ENCODE data around the gene CENPVL1. TPM values are rescaled to one million over a fixed set of nuclear protein-coding genes. Genes with fewer than 3 reads are reported as not detected.
"Not testable (repeated sequence)": the region's sequence is repeated elsewhere in the genome, so short reads cannot be mapped to it uniquely, and the experiment has no call there.

The CENPVL1 gene
- total RNA-seq, result not detected

DNA sequence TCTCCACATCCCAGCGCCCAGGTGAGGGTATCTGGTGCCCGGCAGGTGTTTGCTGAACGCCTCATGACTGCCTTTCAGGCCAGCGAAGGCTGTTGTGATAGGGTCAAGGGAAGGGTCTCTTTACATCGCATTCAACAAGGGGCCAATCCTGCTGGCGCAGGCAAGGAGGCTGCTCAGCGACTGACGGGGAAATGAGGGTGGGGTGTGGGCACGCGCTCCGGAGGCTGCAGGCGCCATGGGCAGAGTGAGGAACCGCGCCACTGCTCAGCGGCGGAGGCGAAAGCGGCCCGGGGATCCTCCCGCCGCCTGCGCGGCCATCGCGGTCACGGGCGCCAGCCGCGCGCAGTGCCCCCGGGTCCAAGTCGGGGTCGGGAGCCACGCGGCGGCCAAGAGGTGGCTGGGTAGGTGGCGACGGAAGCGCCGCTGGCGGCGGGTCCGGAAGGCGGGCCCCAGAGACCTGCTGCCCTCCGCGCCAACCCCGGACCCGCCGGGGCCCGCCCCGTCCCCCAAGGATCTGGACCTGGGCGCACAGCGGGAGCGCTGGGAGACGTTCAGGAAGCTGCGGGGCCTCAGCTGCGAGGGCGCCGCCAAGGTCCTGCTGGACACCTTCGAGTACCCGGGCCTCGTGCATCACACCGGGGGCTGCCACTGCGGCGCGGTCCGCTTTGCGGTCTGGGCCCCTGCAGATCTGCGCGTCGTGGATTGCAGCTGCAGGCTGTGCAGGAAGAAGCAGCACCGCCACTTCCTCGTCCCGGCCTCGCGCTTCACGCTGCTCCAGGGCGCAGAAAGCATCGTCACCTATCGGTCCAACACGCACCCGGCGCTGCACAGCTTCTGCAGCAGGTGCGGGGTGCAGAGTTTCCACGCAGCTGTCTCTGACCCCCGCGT lies at the start of gene CENPVL1:
Gene CENPVL1, plus strand, starts transcription at position 236 of the 888 bp plus-strand sequence. Its CDS starts 0 bp downstream, at position 236.
- DNase-seq; CTCF ChIA-PET; H3K4me3 Mint-ChIP-seq; H3K27me3 Mint-ChIP-seq; POLR2A ChIA-PET; H3K27ac Mint-ChIP-seq; H3K36me3 Mint-ChIP-seq (ENCODE audit: low read depth); H3K4me1 Mint-ChIP-seq; H3K9me3 Mint-ChIP-seq: not testable (repeated sequence)

DNA sequence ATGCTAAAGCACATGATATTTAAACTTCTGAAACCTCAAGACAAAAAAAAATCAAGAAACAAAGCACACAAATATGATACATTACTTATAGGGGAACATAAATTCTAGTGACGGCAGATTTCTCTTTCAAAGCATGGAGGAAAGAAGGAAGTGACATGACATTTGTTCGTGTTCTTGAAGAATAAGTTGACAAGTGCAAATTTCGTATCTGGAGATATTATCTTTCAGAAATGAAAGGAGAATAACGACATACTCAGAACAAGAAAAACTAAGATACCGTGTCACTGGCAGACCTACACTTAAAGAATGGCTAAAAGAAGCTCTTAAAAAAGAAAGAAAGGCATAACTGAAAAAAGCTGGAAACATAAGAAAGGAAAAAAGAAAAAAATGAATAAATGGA lies 44.3 kb upstream of the CENPVL1 start:
- H3K9me3 Mint-ChIP-seq, result no peaks in the 10 kb centered on the region
- H3K27ac Mint-ChIP-seq, result peak overlapping the region; percentile 31
- POLR2A ChIA-PET, result no interaction called here
- DNase-seq, result no peak
- peaks cover 5% of the 10 kb centered on the region for H3K4me1 Mint-ChIP-seq
- no peak overlapping the region for H3K4me3 Mint-ChIP-seq
- no peaks in the 10 kb centered on the region for H3K36me3 Mint-ChIP-seq (ENCODE audit: low read depth)
- CTCF ChIA-PET, result no interaction called here
- peaks cover 3% of the 10 kb centered on the region for H3K27me3 Mint-ChIP-seq

DNA sequence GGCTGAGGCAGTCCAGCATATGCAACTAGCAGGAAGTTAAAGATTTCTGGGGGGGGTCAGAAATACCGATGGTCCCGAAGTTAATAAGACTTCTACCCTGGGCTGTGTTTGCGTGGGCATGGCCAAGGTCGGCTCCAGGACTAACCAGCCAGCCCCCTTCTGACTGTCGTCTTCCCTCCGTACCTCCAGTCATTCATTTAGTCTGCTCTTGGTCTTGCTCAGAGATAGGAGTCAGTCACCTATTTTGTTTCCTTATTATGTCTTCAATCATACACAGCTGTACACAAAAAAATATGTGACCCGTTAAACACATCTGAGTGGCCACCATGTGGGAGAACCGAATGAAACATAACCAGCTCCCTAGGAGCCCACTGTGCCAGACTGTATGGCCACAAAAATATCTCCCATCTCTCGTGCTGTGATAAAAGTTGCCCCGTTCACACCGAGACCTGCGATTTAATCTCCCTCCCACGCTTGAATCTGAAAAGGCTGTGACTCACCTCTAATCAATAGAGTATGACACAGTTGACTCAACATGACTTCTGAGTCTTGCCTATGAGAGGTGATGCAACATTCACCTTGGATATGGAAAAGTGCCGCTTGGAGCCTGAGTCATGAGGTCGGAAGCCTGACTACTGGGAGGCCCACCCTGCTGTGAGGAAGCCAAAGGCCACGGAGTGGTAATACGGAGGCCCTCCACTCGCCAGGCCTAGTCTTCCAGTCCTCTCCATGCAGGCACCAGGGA lies 30.5 kb upstream of the CENPVL1 start:
- H3K4me3 Mint-ChIP-seq; H3K4me1 Mint-ChIP-seq; POLR2A ChIA-PET; DNase-seq; H3K27me3 Mint-ChIP-seq; CTCF ChIA-PET; H3K36me3 Mint-ChIP-seq (ENCODE audit: low read depth); H3K9me3 Mint-ChIP-seq; H3K27ac Mint-ChIP-seq: not testable (repeated sequence)

DNA sequence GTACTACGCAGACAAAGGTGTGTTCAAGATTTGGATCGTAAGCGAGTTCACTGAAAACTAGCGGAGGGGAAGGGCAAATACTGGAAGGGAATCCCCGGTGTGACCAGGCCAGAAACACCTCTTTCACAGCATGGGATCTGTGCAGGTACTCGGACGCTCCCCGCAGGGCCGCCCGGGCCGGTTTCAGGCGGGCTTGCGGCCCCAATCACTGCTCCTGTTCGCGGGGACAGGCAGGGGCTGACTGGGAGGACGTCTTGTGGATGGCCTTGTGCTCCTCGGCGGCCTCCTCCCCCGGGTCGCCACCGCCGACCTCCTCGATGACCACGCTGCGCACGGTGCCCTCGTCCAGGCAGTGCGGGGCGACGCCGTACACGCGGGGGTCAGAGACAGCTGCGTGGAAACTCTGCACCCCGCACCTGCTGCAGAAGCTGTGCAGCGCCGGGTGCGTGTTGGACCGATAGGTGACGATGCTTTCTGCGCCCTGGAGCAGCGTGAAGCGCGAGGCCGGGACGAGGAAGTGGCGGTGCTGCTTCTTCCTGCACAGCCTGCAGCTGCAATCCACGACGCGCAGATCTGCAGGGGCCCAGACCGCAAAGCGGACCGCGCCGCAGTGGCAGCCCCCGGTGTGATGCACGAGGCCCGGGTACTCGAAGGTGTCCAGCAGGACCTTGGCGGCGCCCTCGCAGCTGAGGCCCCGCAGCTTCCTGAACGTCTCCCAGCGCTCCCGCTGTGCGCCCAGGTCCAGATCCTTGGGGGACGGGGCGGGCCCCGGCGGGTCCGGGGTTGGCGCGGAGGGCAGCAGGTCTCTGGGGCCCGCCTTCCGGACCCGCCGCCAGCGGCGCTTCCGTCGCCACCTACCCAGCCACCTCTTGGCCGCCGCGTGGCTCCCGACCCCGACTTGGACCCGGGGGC lies 28.2 kb upstream of the CENPVL1 start:
- H3K4me3 Mint-ChIP-seq; H3K27me3 Mint-ChIP-seq; H3K36me3 Mint-ChIP-seq (ENCODE audit: low read depth); DNase-seq; H3K9me3 Mint-ChIP-seq; POLR2A ChIA-PET; H3K27ac Mint-ChIP-seq; H3K4me1 Mint-ChIP-seq; CTCF ChIA-PET: not testable (repeated sequence)

DNA sequence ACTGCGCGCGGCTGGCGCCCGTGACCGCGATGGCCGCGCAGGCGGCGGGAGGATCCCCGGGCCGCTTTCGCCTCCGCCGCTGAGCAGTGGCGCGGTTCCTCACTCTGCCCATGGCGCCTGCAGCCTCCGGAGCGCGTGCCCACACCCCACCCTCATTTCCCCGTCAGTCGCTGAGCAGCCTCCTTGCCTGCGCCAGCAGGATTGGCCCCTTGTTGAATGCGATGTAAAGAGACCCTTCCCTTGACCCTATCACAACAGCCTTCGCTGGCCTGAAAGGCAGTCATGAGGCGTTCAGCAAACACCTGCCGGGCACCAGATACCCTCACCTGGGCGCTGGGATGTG lies 27.6 kb upstream of the CENPVL1 start, which contains the start of gene CENPVL2:
Gene CENPVL2, minus strand, starts transcription at position 112 of the 343 bp plus-strand sequence. Its CDS starts 0 bp downstream, at position 112.
- H3K4me3 Mint-ChIP-seq; H3K9me3 Mint-ChIP-seq; CTCF ChIA-PET; H3K4me1 Mint-ChIP-seq; H3K27ac Mint-ChIP-seq; DNase-seq; H3K36me3 Mint-ChIP-seq (ENCODE audit: low read depth); H3K27me3 Mint-ChIP-seq; POLR2A ChIA-PET: not testable (repeated sequence)

DNA sequence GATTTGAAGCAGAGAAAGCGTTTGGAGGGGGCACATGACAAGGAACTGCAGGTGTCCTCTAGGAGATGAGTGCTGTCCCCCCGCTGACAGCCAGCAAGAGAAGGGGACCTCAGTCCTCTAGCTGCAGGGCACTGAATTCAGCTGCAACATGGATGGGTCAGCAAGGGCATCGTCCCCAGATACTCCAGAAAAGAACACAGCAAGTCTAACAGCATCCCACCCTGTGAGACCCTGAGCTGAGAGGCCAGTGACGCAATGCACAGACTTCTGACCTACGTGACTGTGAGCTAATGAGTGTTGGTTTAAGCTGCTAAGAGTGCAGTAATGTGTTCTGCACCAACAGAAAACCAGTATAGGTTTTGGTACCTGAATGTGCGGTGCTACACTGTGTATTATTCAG lies 16.1 kb upstream of the CENPVL1 start:
- ChIA-PET POLR2A (no interaction called here), CTCF (no interaction called here)
- Mint-ChIP-seq H3K9me3 (no peaks in the 10 kb centered on the region), H3K27ac (no peak overlapping the region), H3K4me1 (no peaks in the 10 kb centered on the region), H3K36me3 (ENCODE audit: low read depth) (no peaks in the 10 kb centered on the region), H3K27me3 (no peaks in the 10 kb centered on the region), H3K4me3 (no peak overlapping the region)
- no peak for DNase-seq

DNA sequence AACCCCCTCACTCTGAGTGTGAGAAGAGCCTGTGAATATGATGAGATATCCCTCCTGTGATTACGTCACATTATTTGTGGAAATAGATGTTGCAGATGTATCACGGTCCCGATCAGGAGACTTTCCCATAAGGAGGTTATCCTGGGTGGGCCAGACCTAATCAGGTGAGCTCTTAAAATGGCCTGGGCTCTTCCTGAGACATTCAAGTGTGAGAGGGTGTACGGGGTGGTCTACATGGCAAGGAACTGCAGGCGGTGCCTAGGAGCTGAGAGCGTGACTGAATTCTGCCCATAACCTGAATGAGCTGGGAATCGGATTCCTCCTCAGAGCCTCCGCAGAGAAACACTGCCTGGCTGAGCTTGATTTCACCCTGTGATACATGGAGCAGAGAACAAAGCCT lies 12.9 kb upstream of the CENPVL1 start:
- ChIA-PET CTCF (no interaction called here), POLR2A (no interaction called here)
- no peaks in the 10 kb centered on the region for H3K4me1 Mint-ChIP-seq
- DNase-seq, result no peak
- no peaks in the 10 kb centered on the region for H3K36me3 Mint-ChIP-seq (ENCODE audit: low read depth)
- no peak overlapping the region for H3K27ac Mint-ChIP-seq
- no peaks in the 10 kb centered on the region for H3K27me3 Mint-ChIP-seq
- H3K9me3 Mint-ChIP-seq, result no peaks in the 10 kb centered on the region
- H3K4me3 Mint-ChIP-seq, result no peak overlapping the region

DNA sequence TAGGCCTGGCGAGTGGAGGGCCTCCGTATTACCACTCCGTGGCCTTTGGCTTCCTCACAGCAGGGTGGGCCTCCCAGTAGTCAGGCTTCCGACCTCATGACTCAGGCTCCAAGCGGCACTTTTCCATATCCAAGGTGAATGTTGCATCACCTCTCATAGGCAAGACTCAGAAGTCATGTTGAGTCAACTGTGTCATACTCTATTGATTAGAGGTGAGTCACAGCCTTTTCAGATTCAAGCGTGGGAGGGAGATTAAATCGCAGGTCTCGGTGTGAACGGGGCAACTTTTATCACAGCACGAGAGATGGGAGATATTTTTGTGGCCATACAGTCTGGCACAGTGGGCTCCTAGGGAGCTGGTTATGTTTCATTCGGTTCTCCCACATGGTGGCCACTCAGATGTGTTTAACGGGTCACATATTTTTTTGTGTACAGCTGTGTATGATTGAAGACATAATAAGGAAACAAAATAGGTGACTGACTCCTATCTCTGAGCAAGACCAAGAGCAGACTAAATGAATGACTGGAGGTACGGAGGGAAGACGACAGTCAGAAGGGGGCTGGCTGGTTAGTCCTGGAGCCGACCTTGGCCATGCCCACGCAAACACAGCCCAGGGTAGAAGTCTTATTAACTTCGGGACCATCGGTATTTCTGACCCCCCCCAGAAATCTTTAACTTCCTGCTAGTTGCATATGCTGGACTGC lies 2.8 kb downstream of the CENPVL1 start:
- DNase-seq; H3K4me1 Mint-ChIP-seq; H3K4me3 Mint-ChIP-seq; H3K9me3 Mint-ChIP-seq; POLR2A ChIA-PET; CTCF ChIA-PET; H3K27ac Mint-ChIP-seq; H3K36me3 Mint-ChIP-seq (ENCODE audit: low read depth); H3K27me3 Mint-ChIP-seq: not testable (repeated sequence)

DNA sequence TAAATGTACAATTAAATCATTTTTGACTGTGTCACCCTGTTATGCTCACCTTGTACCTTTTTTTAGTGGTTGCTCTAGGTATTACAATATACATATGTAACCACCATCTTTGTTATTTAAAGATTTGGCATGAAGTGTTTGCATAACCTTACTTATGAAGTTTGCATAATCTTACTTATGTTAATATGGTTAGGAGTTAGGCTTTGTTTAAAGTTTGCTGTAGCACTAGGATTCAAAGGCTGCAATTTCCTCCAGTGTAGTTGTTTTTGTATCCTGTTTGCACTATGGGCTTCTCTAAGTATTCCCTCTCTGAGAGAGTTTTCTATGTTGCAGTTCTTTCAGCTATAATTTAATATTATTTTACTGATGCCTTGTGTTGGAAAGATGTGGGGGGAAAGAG lies 17.9 kb downstream of the CENPVL1 start:
- Mint-ChIP-seq H3K4me1 (no peaks in the 10 kb centered on the region), H3K27ac (no peak overlapping the region), H3K36me3 (ENCODE audit: low read depth) (no peaks in the 10 kb centered on the region), H3K9me3 (no peaks in the 10 kb centered on the region), H3K4me3 (no peak overlapping the region), H3K27me3 (peaks cover 2% of the 10 kb centered on the region)
- CTCF ChIA-PET, result no interaction called here
- DNase-seq, result no peak
- POLR2A ChIA-PET, result no interaction called here

DNA sequence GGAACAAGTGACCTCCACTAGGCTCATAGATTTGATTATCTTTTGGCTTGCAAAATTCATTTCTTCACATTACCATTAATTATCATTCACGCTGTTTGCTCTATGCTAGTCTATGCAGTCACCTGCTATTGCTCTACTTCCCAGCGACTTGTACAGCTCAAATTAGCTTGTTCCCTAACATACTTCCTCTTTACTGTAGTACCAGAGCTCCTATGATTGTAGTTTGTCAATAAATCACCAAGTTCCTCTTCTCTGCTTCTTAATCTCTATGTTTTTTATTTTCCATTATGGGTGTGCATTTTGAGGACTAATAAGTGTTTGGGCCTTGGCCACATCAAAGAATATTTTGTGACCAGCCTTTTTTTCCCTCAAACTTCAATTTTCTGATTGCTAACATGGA lies 26.8 kb downstream of the CENPVL1 start:
- CTCF ChIA-PET, result no interaction called here
- no peaks in the 10 kb centered on the region for H3K4me1 Mint-ChIP-seq
- H3K9me3 Mint-ChIP-seq, result no peaks in the 10 kb centered on the region
- POLR2A ChIA-PET, result no interaction called here
- no peak overlapping the region for H3K27ac Mint-ChIP-seq
- no peak for DNase-seq
- H3K36me3 Mint-ChIP-seq (ENCODE audit: low read depth), result no peaks in the 10 kb centered on the region
- H3K4me3 Mint-ChIP-seq, result no peak overlapping the region
- H3K27me3 Mint-ChIP-seq, result peaks cover 11% of the 10 kb centered on the region

DNA sequence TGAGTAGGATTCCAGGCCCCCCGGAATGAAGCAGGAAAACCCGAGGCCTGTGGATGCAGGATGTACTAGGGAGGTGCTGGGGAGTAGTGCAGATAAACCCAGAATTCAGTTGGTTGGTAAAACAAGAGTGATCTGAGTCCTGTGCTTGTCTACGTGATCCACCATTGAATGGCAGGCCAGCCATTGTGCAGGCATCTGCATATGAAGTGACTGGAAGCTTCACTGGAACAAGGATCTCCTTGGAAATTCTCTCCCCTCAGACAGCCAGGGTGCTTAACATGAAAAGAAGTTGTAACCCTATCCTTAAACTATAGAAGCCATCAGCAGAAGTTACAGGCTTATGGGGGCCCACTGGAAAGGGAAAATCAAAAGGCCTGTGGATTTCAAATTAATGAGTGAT lies 32.3 kb downstream of the CENPVL1 start:
- Mint-ChIP-seq H3K9me3 (peaks cover 16% of the 10 kb centered on the region), H3K4me3 (peak overlapping the region; percentile 90), H3K27ac (peak overlapping the region; percentile 9), H3K36me3 (ENCODE audit: low read depth) (peaks cover 32% of the 10 kb centered on the region), H3K27me3 (peaks cover 4% of the 10 kb centered on the region), H3K4me1 (peaks cover 20% of the 10 kb centered on the region)
- ChIA-PET POLR2A (no interaction called here), CTCF (no interaction called here)
- no peak for DNase-seq

DNA sequence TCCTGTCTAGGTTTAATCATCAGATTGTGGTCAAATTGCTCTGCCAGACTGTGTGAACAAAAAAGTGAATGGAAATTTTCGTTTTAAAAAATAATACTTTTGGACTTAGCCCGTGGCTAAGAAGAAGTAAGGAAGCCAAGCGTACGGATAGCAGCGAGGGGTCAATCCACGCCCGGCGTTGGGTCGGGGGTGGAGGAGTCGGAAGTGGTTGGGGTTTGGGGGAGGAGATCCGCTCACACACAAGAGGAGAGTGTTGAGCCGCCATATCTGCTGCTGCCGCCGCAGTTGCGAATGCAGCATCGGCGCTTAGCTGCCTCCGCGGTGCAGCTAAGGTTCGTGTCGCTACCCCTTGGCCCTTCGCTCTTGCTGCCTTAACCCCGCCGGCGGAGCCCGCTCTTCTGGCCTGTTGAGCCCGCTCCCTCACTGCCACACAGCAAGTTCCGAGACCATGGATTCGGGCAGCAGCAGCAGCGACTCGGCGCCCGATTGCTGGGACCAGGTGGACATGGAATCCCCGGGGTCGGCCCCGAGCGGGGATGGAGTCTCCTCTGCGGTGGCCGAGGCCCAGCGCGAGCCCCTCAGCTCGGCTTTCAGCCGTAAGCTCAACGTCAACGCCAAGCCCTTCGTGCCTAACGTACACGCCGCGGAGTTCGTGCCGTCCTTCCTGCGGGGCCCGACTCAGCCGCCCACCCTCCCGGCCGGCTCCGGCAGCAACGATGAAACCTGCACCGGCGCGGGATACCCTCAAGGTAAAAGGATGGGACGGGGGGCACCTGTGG lies 33.1 kb downstream of the CENPVL1 start, which contains the start of gene GSPT2:
Gene GSPT2, plus strand, starts transcription at position 264 of the 779 bp plus-strand sequence. Its CDS starts 185 bp downstream, at position 449.
- Mint-ChIP-seq H3K27me3 (peaks cover 2% of the 10 kb centered on the region), H3K4me1 (peaks cover 20% of the 10 kb centered on the region), H3K36me3 (ENCODE audit: low read depth) (peaks cover 32% of the 10 kb centered on the region), H3K9me3 (peaks cover 16% of the 10 kb centered on the region), H3K27ac (peak within 1 kb of the TSS; percentile 91), H3K4me3 (peak within 1 kb of the TSS; percentile 90)
- peak; percentile 71 for DNase-seq
- ChIA-PET POLR2A (no interaction called here), CTCF (no interaction called here)

Data from activated CD4-positive, alpha-beta T cell treated with anti-CD3 and anti-CD28 coated beads, Interleukin-2, amount 10 ng/mL, durations not matched to agents 7 days and 5 days (primary cell).